ENCODE results near the gene GIT2. TPM values are rescaled to one million over a fixed set of nuclear protein-coding genes. Genes with fewer than 3 reads are reported as not detected.

Gene GIT2
- total and polyA plus RNA-seq, 10 of the 15 experiments (the other 5 are each of a cell fraction or from before 2014, with no cell fraction given) = 9.1 to 49.9 (median 43.9) TPM

DNA sequence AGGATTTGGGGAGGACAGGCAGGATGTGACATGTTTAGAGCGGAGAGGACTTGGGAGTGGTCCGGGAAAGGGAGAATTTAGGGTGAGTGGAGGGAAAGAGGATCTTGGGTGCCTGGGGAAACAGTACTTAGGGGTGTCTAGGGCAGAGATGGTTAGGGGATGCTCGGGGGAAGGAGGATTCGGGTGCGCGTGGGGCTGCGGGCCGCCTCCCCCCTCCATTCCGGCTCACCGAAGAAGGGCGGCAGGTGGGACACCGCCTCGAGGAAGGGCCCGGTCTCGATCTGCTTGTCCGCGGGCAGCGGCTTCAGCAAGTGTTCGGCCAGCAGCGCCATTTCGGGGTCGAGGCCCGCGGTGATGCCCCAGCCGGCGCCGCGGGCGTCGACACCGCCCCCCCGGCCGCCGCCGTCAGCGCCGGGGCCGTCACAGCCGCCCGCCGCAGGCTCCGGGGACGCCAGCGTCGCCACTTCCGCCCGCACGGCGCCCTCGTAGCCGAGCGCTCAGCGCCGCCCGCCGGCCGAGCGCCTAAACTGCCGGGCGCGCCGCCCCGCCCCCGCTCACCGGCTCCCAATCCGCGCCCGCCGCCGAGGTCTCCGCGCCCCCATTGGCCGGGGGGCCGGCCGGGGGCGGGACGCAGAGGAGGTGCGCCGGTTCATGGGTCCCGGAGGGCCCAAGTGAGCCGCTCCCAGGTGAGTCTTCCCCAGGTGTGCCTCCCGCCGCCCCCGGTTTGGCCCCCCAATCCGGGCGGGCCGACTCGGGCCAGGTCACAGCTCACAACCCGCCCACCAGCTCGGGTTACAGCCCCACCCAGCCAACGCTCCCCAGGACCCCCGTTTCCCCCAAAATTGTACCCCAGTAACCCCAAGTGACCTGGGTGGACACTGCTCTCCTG is 115.9 kb downstream of the GIT2 start, which contains the start of gene GLTP (continued):
- no peak for TF ChIP-seq BCLAF1 (IDR thresholded peaks at IDR 0.05)
- no peak for TF ChIP-seq IRF4 (IDR thresholded peaks at IDR 0.05; ENCODE audit: low read depth, low read length)
- TF ChIP-seq TBL1XR1 (IDR thresholded peaks at IDR 0.05; ENCODE audit: low read depth, low read length) = no peak
- TF ChIP-seq, protein P1, sequence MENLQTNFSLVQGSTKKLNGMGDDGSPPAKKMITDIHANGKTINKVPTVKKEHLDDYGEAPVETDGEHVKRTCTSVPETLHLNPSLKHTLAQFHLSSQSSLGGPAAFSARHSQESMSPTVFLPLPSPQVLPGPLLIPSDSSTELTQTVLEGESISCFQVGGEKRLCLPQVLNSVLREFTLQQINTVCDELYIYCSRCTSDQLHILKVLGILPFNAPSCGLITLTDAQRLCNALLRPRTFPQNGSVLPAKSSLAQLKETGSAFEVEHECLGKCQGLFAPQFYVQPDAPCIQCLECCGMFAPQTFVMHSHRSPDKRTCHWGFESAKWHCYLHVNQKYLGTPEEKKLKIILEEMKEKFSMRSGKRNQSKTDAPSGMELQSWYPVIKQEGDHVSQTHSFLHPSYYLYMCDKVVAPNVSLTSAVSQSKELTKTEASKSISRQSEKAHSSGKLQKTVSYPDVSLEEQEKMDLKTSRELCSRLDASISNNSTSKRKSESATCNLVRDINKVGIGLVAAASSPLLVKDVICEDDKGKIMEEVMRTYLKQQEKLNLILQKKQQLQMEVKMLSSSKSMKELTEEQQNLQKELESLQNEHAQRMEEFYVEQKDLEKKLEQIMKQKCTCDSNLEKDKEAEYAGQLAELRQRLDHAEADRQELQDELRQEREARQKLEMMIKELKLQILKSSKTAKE (IDR thresholded peaks at IDR 0.05; ENCODE audit: low read depth, poor library complexity, severe bottlenecking) = no peak
- no peak for TF ChIP-seq CBX3 (IDR thresholded peaks at IDR 0.05; ENCODE audit: borderline replicate concordance, low read depth)
- peak; percentile 86 for TF ChIP-seq IKZF1 (conservative IDR thresholded peaks at IDR 0.05)
- TF ChIP-seq TCF12 (IDR thresholded peaks at IDR 0.05; ENCODE audit: low read depth, low read length) = peak; percentile 17; the same call in 1 of the 2 replicates
- TF ChIP-seq ZNF274 (IDR thresholded peaks at IDR 0.05; ENCODE audit: insufficient read depth, insufficient read length) = no peak
- TF ChIP-seq SMARCA5 (IDR thresholded peaks at IDR 0.05) = peak; percentile 94
- no peak for TF ChIP-seq ZNF384 (IDR thresholded peaks at IDR 0.05; ENCODE audit: borderline replicate concordance, low read depth, low read length)
- TF ChIP-seq MXI1 (IDR thresholded peaks at IDR 0.05; ENCODE audit: low read depth, low read length) = no peak; the same call in 1 of the 2 replicates
- TF ChIP-seq PAX5 (IDR thresholded peaks at IDR 0.05; ENCODE audit: borderline replicate concordance, low read depth, low read length) = no peak
- TF ChIP-seq BACH1 (IDR thresholded peaks at IDR 0.05; ENCODE audit: borderline replicate concordance) = peak; percentile 60; the same call in 1 of the 2 replicates
- no peak for TF ChIP-seq CHD4 (IDR thresholded peaks at IDR 0.05)
- no peak for TF ChIP-seq ZNF24 (IDR thresholded peaks at IDR 0.05)
- no peak for TF ChIP-seq RBBP5 (conservative IDR thresholded peaks at IDR 0.05)
- no peak for TF ChIP-seq FOXK2 (IDR thresholded peaks at IDR 0.05)
- TF ChIP-seq CREB1 (IDR thresholded peaks at IDR 0.05; ENCODE audit: low read depth) = peak; percentile 75; the same call in 1 of the 2 replicates
- TF ChIP-seq ZBTB11 (CRISPR knock-in tag; IDR thresholded peaks at IDR 0.05) = no peak
- TF ChIP-seq MLLT1 (IDR thresholded peaks at IDR 0.05) = peak; percentile 62
- no peak for TF ChIP-seq SMAD1 (IDR thresholded peaks at IDR 0.05; ENCODE audit: low read depth, partially characterized antibody)
- no peak for TF ChIP-seq ZSCAN29 (IDR thresholded peaks at IDR 0.05)
